NB4 (cell line): ENCODE data around the gene ODAD3.

Experiments used
- TF ChIP-seq, protein P1 (sequence below): IDR thresholded peaks from one replicate; pipeline ENCODE4 v1.5.1; 2012; ENCODE audit warnings: low read depth, low read length
- TF ChIP-seq, protein P2 (sequence below): IDR thresholded peaks from 2 replicates; pipeline ENCODE4 v1.6.1; 2011; ENCODE audit warnings: low read depth, low read length

GRCh38 chr19:11475861-11476260, 40.9 kb upstream of the ODAD3 start:
- TF ChIP-seq, protein P1, sequence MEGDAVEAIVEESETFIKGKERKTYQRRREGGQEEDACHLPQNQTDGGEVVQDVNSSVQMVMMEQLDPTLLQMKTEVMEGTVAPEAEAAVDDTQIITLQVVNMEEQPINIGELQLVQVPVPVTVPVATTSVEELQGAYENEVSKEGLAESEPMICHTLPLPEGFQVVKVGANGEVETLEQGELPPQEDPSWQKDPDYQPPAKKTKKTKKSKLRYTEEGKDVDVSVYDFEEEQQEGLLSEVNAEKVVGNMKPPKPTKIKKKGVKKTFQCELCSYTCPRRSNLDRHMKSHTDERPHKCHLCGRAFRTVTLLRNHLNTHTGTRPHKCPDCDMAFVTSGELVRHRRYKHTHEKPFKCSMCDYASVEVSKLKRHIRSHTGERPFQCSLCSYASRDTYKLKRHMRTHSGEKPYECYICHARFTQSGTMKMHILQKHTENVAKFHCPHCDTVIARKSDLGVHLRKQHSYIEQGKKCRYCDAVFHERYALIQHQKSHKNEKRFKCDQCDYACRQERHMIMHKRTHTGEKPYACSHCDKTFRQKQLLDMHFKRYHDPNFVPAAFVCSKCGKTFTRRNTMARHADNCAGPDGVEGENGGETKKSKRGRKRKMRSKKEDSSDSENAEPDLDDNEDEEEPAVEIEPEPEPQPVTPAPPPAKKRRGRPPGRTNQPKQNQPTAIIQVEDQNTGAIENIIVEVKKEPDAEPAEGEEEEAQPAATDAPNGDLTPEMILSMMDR = no peak
- TF ChIP-seq, protein P2, sequence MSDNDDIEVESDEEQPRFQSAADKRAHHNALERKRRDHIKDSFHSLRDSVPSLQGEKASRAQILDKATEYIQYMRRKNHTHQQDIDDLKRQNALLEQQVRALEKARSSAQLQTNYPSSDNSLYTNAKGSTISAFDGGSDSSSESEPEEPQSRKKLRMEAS = no peak
